Panc1 (cell line): ENCODE measurements around the gene ADARB2. TPM values are rescaled to one million over a fixed set of nuclear protein-coding genes. Genes with fewer than 3 reads are reported as not detected.

Experiments
- ATAC-seq: fragments of 200-7000 bp; cut with Tn5 transposase; 2 replicates; pipeline ENCODE4 v1.9.1; 2020; ENCODE audit warnings: mild to moderate bottlenecking, moderate library complexity
- BruUV-seq: library from RNA; stranded (reverse); fragments of 400-500 nt; replicated peaks from 2 replicates; lab custom pipeline; 2021; lab: Mats Ljungman, UMichigan
- CTCF ChIA-PET: fragments of 300-600 bp; sonication (Branson Sonifier 250); formaldehyde crosslinking; loops from one replicate; lab custom pipeline; 2022; ENCODE audit warnings: antibody characterized with exemption; lab: Charles Lee
- POLR2A ChIA-PET: fragments of 300-600 bp; sonication (Branson Sonifier 250); formaldehyde crosslinking; loops from one replicate; lab custom pipeline; 2022; ENCODE audit warnings: antibody characterized with exemption; lab: Charles Lee
- DNase-seq: peaks from one replicate; pipeline ENCODE4 v3.0.0-alpha.2; 2010; ENCODE audit warnings: low read depth, low spot score
- H3K27ac ChIP-seq: 2 replicates; pipeline ENCODE4 v1.5.1; 2011; ENCODE audit warnings: mild to moderate bottlenecking, low read length, inconsistent platforms
- H3K27me3 ChIP-seq: fragments of 200-500 bp; sonication (Bioruptor generic); 2 replicates; pipeline ENCODE4 v1.6.0; 2014; ENCODE audit warnings: low read length, inconsistent platforms; ENCODE audit not compliant: control insufficient read depth, insufficient read depth
- H3K36me3 ChIP-seq: fragments of 200-500 bp; sonication (Bioruptor generic); 2 replicates; pipeline ENCODE4 v1.5.1; 2014; ENCODE audit warnings: inconsistent platforms, mild to moderate bottlenecking, low read length, moderate library complexity; ENCODE audit not compliant: control insufficient read depth, insufficient read depth
- H3K4me1 ChIP-seq: 2 replicates; pipeline ENCODE4 v1.5.1; 2011; ENCODE audit warnings: inconsistent platforms, mild to moderate bottlenecking, low read length, moderate library complexity; ENCODE audit not compliant: control insufficient read depth, insufficient read depth
- H3K4me3 ChIP-seq, 2 experiments: 2 replicates each; pipeline ENCODE4 v1.5.1; 2011 to 2012; ENCODE audit warnings: low read depth in 2 of 2, low read length in 2 of 2, mild to moderate bottlenecking in 2 of 2, inconsistent platforms in 1 of 2, moderate library complexity in 1 of 2
- H3K9me3 ChIP-seq: fragments of 200-500 bp; sonication (Bioruptor generic); 2 replicates; pipeline ENCODE4 v1.5.1; 2014; ENCODE audit warnings: low read depth, mild to moderate bottlenecking, inconsistent platforms, low read length, moderate library complexity; ENCODE audit not compliant: control insufficient read depth, insufficient read depth
- POLR2AphosphoS5 ChIP-seq: IDR thresholded peaks from 2 replicates; pipeline ENCODE4 v1.6.1; 2012; ENCODE audit warnings: mild to moderate bottlenecking, low read depth, low read length, moderate library complexity
- SIN3A ChIP-seq: IDR thresholded peaks from 2 replicates; pipeline ENCODE4 v1.6.1; 2012; ENCODE audit warnings: low read depth, mild to moderate bottlenecking, low read length, moderate library complexity, borderline replicate concordance; ENCODE audit not compliant: insufficient read depth
- TCF7L2 ChIP-seq: IDR thresholded peaks from 2 replicates; pipeline ENCODE4 v1.6.1; 2011; ENCODE audit warnings: mild to moderate bottlenecking, low read depth, low read length, inconsistent platforms
- in situ Hi-C: cut with HindIII; loops from 2 replicates; pipeline ENCODE4 v1.10.0; 2016; ENCODE audit warnings: low sequenced_read_pairs, low pct_unique_long_range_greater_than_20kb
- intact Hi-C: fragments of 100-400 bp; cut with micrococcal nuclease; formaldehyde crosslinking; loops from one replicate; pipeline ENCODE4 v1.10.0; 2022; ENCODE audit not compliant: unreplicated experiment
- total RNA-seq: library from RNA; stranded (reverse); gene quantifications from one replicate; pipeline ENCODE4 v1.2.1, GENCODE V29; 2021; ENCODE audit not compliant: unreplicated experiment
- TF ChIP-seq, protein P1 (sequence below), 2 experiments: IDR thresholded peaks; 2 replicates each; pipeline ENCODE4 v1.6.1; 2011 to 2012; ENCODE audit warnings: low read depth in 2 of 2, control low read depth in 1 of 2, low read length in 1 of 2, mild to moderate bottlenecking in 1 of 2, moderate library complexity in 1 of 2; ENCODE audit not compliant: insufficient read depth in 1 of 2
- TF ChIP-seq, protein P2 (sequence below): fragments of 450-650 bp; IDR thresholded peaks from 2 replicates; pipeline ENCODE4 v1.5.1; 2017; ENCODE audit warnings: mild to moderate bottlenecking

The ADARB2 gene
- total RNA-seq, 1 experiment from 2014 or later: 0.31 TPM

DNA sequence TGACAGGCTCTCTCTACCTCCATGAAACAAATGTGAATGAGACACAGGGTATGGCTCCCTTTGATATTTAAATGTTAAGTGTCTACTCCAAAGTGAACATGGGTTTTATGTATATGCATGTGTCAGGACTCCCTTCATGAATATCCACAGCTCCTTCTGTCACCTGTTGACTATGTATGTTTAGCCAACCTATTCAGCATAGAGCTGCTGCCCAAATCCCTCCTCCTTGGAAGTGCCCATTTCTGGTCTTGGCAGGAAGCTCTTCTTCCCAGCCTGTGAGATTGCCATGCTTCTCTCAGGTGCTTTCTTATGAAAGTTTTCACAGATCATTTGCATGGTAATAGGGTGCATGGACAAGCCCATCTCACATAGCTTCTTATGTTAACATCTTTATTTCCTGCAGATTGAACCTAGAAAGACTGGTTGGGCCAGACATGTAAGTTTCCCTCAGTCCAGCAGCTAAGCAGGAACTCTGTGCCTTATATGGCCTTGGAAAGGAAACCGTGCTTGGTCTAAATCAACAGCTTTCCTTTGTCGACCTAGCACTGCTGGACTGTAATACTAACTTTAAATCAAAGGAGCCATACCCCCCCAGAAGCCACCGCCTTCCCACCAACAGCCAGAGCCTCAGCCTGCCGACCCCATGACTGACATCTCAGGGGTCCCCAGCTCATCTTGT is 288.9 kb downstream of the ADARB2 start:
- DNase-seq (no peak), ATAC-seq (no peak)
- in situ Hi-C loops (no loop called here), intact Hi-C loops (no loop called here)
- TF ChIP-seq SIN3A: no peak
- no peak for TF ChIP-seq POLR2AphosphoS5
- TF ChIP-seq TCF7L2: no peak
- TF ChIP-seq, protein P1, sequence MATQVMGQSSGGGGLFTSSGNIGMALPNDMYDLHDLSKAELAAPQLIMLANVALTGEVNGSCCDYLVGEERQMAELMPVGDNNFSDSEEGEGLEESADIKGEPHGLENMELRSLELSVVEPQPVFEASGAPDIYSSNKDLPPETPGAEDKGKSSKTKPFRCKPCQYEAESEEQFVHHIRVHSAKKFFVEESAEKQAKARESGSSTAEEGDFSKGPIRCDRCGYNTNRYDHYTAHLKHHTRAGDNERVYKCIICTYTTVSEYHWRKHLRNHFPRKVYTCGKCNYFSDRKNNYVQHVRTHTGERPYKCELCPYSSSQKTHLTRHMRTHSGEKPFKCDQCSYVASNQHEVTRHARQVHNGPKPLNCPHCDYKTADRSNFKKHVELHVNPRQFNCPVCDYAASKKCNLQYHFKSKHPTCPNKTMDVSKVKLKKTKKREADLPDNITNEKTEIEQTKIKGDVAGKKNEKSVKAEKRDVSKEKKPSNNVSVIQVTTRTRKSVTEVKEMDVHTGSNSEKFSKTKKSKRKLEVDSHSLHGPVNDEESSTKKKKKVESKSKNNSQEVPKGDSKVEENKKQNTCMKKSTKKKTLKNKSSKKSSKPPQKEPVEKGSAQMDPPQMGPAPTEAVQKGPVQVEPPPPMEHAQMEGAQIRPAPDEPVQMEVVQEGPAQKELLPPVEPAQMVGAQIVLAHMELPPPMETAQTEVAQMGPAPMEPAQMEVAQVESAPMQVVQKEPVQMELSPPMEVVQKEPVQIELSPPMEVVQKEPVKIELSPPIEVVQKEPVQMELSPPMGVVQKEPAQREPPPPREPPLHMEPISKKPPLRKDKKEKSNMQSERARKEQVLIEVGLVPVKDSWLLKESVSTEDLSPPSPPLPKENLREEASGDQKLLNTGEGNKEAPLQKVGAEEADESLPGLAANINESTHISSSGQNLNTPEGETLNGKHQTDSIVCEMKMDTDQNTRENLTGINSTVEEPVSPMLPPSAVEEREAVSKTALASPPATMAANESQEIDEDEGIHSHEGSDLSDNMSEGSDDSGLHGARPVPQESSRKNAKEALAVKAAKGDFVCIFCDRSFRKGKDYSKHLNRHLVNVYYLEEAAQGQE (IDR thresholded peaks at IDR 0.05; ENCODE audit: insufficient read depth in 1 of 2, low read depth in 2 of 2, low read length in 1 of 2): no peak
- TF ChIP-seq, protein P2, sequence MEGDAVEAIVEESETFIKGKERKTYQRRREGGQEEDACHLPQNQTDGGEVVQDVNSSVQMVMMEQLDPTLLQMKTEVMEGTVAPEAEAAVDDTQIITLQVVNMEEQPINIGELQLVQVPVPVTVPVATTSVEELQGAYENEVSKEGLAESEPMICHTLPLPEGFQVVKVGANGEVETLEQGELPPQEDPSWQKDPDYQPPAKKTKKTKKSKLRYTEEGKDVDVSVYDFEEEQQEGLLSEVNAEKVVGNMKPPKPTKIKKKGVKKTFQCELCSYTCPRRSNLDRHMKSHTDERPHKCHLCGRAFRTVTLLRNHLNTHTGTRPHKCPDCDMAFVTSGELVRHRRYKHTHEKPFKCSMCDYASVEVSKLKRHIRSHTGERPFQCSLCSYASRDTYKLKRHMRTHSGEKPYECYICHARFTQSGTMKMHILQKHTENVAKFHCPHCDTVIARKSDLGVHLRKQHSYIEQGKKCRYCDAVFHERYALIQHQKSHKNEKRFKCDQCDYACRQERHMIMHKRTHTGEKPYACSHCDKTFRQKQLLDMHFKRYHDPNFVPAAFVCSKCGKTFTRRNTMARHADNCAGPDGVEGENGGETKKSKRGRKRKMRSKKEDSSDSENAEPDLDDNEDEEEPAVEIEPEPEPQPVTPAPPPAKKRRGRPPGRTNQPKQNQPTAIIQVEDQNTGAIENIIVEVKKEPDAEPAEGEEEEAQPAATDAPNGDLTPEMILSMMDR: no peak
- no peak overlapping the region for H3K4me3 ChIP-seq
- CTCF ChIA-PET: no interaction called here
- H3K27ac ChIP-seq: no peak overlapping the region
- H3K36me3 ChIP-seq: no peaks in the 10 kb centered on the region
- no peaks in the 10 kb centered on the region; the same call in 1 of the 2 replicates for H3K27me3 ChIP-seq
- no TSS peak for BruUV-seq
- H3K4me1 ChIP-seq: no peaks in the 10 kb centered on the region
- POLR2A ChIA-PET: no interaction called here
- no peaks in the 10 kb centered on the region for H3K9me3 ChIP-seq

DNA sequence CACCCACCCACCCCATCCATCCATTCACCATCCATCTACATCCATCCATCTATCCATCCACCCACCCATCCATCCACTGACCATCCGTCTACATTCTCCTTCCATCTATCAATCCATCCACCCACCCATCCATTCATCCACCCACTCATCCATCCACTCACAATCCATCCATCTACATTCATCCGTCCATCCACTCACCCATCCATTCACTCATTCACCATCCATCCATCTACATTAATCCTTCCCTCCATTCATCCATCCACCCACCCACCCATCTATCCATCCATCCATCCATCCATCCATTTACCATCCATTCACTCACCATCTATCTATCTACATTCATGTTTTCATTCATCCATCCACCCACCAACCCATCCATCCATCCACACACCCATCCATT is 292.5 kb downstream of the ADARB2 start:
- TF ChIP-seq POLR2AphosphoS5 (no peak), SIN3A (no peak), TCF7L2 (no peak)
- TF ChIP-seq, protein P1 (IDR thresholded peaks at IDR 0.05; ENCODE audit: insufficient read depth in 1 of 2, low read depth in 2 of 2, low read length in 1 of 2): no peak
- TF ChIP-seq, protein P2: no peak
- POLR2A ChIA-PET: no interaction called here
- CTCF ChIA-PET: no interaction called here
- ATAC-seq: no peak
- Histone ChIP-seq H3K9me3 (no peaks in the 10 kb centered on the region), H3K4me3 (no peak overlapping the region), H3K36me3 (no peaks in the 10 kb centered on the region), H3K27ac (no peak overlapping the region), H3K27me3 (no peaks in the 10 kb centered on the region), H3K4me1 (no peaks in the 10 kb centered on the region)
- in situ Hi-C loops: no loop called here
- BruUV-seq: no TSS peak
- intact Hi-C loops: no loop called here
- DNase-seq: no peak
